Measurements from ENCODE around the gene SH2D7. TPM values are rescaled to one million over a fixed set of nuclear protein-coding genes. Genes with fewer than 3 reads are reported as not detected.
A peak's percentile ranks its signal among the peaks of the same experiment; 100 is the strongest.

Gene SH2D7
- total RNA-seq, 1 donor from 2014 or later: not detected

DNA sequence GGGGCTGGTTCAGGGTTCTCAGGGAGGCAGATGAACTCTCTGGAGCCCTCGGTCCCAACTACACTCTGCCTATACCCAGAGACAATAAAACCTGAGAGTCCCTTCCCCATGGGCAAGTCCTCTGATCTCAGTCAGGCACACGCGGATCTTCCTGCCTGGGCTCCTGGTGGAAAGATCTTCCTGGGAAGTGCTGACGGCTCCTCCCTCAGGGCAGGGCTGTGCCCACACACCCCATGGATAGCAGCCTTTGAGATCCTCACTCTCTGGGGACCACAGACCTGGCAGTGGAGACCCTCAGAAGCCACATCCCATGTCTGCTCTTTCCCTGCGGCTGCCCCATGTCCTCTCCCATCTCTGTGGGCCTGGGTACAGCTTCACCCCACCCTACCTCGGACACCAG, 10.4 kb downstream of the SH2D7 start:
- no peaks in the 10 kb centered on the region for H3K36me3 ChIP-seq
- intact Hi-C loops (cut with DNase I): no loop called here
- H3K4me1 ChIP-seq: peaks cover 22% of the 10 kb centered on the region
- no peak for DNase-seq
- H3K27me3 ChIP-seq (ENCODE audit: low read depth): no peaks in the 10 kb centered on the region
- no peaks in the 10 kb centered on the region for H3K9me3 ChIP-seq
- peak overlapping the region; percentile 53 for H3K27ac ChIP-seq
- no peak for ATAC-seq
- TF ChIP-seq, protein P1, sequence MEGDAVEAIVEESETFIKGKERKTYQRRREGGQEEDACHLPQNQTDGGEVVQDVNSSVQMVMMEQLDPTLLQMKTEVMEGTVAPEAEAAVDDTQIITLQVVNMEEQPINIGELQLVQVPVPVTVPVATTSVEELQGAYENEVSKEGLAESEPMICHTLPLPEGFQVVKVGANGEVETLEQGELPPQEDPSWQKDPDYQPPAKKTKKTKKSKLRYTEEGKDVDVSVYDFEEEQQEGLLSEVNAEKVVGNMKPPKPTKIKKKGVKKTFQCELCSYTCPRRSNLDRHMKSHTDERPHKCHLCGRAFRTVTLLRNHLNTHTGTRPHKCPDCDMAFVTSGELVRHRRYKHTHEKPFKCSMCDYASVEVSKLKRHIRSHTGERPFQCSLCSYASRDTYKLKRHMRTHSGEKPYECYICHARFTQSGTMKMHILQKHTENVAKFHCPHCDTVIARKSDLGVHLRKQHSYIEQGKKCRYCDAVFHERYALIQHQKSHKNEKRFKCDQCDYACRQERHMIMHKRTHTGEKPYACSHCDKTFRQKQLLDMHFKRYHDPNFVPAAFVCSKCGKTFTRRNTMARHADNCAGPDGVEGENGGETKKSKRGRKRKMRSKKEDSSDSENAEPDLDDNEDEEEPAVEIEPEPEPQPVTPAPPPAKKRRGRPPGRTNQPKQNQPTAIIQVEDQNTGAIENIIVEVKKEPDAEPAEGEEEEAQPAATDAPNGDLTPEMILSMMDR (IDR thresholded peaks at IDR 0.05): no peak
- H3K4me3 ChIP-seq: no peak overlapping the region

DNA sequence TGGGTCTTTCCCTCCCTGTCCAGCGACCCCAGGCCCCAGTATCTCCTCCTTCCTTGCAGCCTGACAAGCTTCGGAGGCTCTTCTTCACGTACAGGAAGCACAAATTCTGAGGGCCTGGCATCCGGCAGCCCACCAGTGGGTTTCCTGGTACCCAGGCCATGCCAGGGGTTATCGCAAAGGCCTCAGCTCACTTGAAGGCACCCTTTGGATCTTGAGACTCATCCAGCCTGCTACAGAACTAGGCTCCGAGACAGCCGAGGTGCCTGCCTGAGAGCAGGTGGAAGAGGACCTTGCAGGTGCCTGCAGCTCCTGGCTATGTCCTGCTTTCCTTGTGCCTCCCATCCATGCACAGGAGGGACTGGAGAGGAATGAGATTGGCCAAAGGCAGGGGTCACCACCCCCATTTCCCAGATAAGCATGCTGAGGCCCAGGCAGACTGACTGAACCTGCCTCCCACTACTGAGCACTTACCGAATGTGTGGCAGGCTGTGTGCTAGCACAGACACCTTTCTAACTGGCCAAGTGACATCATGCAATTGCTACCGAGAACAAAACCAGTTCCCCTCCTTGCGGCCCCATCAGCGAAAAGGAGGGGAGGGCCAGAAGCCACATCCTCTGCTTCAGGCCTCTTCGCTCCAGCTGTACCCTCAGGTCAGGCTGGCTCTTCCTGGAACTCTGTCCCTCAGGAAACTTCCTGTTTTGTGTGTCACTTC, 11.2 kb downstream of the SH2D7 start:
- TF ChIP-seq, protein P1 (IDR thresholded peaks at IDR 0.05): no peak
- peak; percentile 46 for DNase-seq
- Histone ChIP-seq H3K4me3 (no peak overlapping the region), H3K36me3 (no peaks in the 10 kb centered on the region), H3K9me3 (no peaks in the 10 kb centered on the region), H3K27me3 (ENCODE audit: low read depth) (no peaks in the 10 kb centered on the region), H3K4me1 (peaks cover 25% of the 10 kb centered on the region), H3K27ac (peak overlapping the region; percentile 53)
- ATAC-seq: peak; percentile 19 to 38
- intact Hi-C loops (cut with DNase I): no loop called here

DNA sequence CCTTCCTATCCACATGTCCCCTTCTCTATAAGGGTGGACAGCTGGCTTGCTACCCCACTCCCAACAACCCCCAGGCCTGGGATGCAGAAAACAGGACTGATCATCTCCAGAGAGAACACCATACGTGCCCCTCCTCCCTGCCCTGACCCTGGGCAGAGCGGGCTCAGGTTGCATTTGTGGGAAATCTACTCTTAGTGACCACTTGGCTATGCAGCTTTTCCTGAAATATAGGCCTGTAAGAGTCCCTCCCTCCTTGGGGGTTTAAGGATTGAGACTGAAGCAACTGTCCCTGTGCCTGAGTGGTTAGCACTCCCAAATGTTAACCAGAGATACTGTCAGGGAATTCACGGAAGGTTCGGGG, 11.7 kb downstream of the SH2D7 start:
- peak in 1 of 2 donors; percentile 3 for ATAC-seq
- no peaks in the 10 kb centered on the region for H3K36me3 ChIP-seq
- intact Hi-C loops (cut with DNase I): no loop called here
- no peaks in the 10 kb centered on the region for H3K9me3 ChIP-seq
- peaks cover 25% of the 10 kb centered on the region for H3K4me1 ChIP-seq
- no peak overlapping the region for H3K4me3 ChIP-seq
- no peaks in the 10 kb centered on the region for H3K27me3 ChIP-seq (ENCODE audit: low read depth)
- DNase-seq: no peak
- H3K27ac ChIP-seq: no peak overlapping the region
- TF ChIP-seq, protein P1 (IDR thresholded peaks at IDR 0.05): no peak

DNA sequence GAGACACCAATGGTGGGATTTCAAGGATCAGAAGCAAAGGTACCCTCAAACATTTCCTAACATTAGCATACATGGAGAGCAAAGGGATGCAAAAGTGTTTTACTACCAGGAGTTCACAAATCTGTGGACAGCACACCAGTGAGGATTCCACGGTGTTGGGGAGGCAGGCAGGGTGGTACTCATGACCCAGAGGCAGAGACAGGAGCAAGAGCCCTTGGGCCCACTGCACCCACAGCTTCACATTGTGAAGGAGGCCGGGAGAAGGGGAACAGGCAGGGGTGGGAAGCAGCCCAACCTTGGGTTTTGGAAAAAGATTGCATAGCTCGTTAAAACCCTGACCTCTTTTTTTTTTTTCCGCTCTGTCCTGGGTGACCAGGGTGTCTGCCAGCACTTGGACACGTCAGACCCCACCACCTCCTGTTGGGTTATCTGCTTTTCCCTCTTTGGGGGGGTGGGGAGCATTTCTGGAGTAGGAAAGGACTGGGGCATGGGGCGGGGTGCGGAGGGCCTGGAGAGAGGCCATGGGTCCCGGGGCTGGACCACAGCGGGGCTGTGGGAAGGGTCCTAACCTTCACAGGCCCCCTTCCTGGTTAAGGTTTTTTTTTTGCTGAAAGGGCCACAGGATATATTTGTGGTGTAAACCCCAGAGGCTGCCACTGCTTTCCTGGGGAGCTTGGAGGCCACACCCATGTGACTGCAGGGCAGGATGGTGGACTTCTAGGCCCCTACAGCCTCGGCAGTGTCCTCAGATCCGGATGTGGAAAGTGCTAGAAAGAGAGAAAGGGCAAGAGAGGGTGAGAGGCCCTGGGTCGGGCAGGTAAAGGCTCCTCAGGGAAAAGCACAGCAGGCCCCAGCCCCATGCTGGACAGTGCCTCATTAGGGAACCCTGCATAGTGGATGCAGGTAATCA, 12.5 kb downstream of the SH2D7 start:
- DNase-seq (no peak), ATAC-seq (no peak)
- Histone ChIP-seq H3K27ac (no peak overlapping the region), H3K4me3 (no peak overlapping the region), H3K27me3 (ENCODE audit: low read depth) (no peaks in the 10 kb centered on the region), H3K4me1 (peaks cover 25% of the 10 kb centered on the region), H3K36me3 (no peaks in the 10 kb centered on the region), H3K9me3 (no peaks in the 10 kb centered on the region)
- intact Hi-C loops (cut with DNase I): loop anchor here (5.0 kb wide), 1 partner anchor 138 kb away; no protein-coding TSS in a partner anchor
- TF ChIP-seq, protein P1 (IDR thresholded peaks at IDR 0.05): no peak

- Histone ChIP-seq H3K9me3 (no peaks in the 10 kb centered on the region), H3K4me3 (no peak overlapping the region), H3K27ac (no peak overlapping the region), H3K36me3 (no peaks in the 10 kb centered on the region), H3K4me1 (peaks cover 25% of the 10 kb centered on the region), H3K27me3 (ENCODE audit: low read depth) (no peaks in the 10 kb centered on the region)
- intact Hi-C loops (cut with DNase I): loop anchor here (5.0 kb wide), 1 partner anchor 138 kb away; no protein-coding TSS in a partner anchor
- ATAC-seq (no peak), DNase-seq (no peak)
- TF ChIP-seq, protein P1 (IDR thresholded peaks at IDR 0.05): no peak
Measured at GRCh38 chr15:78105476-78106241, 13.3 kb downstream of the SH2D7 start.

Data from lower lobe of right lung (tissue), 2 donors.